IPS-20b (cell line): ENCODE measurements around the gene PARP2.
"Not testable (repeated sequence)": the region's sequence is repeated elsewhere in the genome, so short reads cannot be mapped to it uniquely, and the experiment has no call there.

Source experiments
- H3K27ac ChIP-seq: one replicate; pipeline ENCODE4 v1.5.1; 2013; ENCODE audit warnings: low read length
- H3K27me3 ChIP-seq: 2 replicates; pipeline ENCODE4 v1.6.1; 2013; ENCODE audit warnings: mild to moderate bottlenecking, low read length, inconsistent platforms; ENCODE audit not compliant: insufficient read depth
- H3K36me3 ChIP-seq: 2 replicates; pipeline ENCODE4 v1.6.1; 2013; ENCODE audit warnings: low read depth, mild to moderate bottlenecking, inconsistent platforms, low read length, moderate library complexity; ENCODE audit not compliant: insufficient read depth
- H3K4me1 ChIP-seq: 2 replicates; pipeline ENCODE4 v1.6.1; 2013; ENCODE audit warnings: mild to moderate bottlenecking, control low read depth, inconsistent platforms, low read length, moderate library complexity; ENCODE audit not compliant: insufficient read depth
- H3K4me3 ChIP-seq: 2 replicates; pipeline ENCODE4 v1.5.1; 2013; ENCODE audit warnings: mild to moderate bottlenecking, low read length, inconsistent platforms
- H3K9ac ChIP-seq: 2 replicates; pipeline ENCODE4 v1.6.1; 2013; ENCODE audit warnings: low read depth, mild to moderate bottlenecking, inconsistent platforms, low read length, moderate library complexity
- H3K9me3 ChIP-seq: 2 replicates; pipeline ENCODE4 v1.6.1; 2013; ENCODE audit warnings: mild to moderate bottlenecking, low read depth, low read length, inconsistent platforms; ENCODE audit not compliant: insufficient read depth

Gene PARP2

DNA sequence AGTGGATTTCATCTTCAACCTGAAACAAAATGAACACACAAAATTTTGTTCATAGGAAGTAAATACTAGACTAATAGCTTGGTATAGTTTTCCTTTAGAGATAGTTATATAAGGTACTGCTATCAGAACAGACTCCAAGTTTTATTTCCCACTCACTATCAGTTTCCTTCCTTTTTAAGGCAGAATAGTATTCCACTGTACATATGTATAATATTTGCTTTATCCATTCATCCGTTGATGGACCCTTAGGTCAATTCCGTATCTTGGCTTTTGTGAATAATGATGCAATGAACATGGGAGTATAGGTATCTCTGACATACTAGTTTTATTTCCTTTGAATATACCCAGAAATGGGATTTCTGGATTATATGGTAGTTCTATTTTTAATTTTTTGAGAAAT, 14.1 kb upstream of the PARP2 start:
- no peaks in the 10 kb centered on the region for H3K9me3 ChIP-seq
- peaks cover 9% of the 10 kb centered on the region; the same call in 1 of the 2 replicates for H3K4me1 ChIP-seq
- peaks cover 68% of the 10 kb centered on the region for H3K36me3 ChIP-seq
- H3K4me3 ChIP-seq: peak overlapping the region; percentile 84; the same call in 1 of the 2 replicates
- H3K27me3 ChIP-seq: no peaks in the 10 kb centered on the region
- no peak overlapping the region for H3K27ac ChIP-seq
- peak overlapping the region; percentile 76; the same call in 1 of the 2 replicates for H3K9ac ChIP-seq

DNA sequence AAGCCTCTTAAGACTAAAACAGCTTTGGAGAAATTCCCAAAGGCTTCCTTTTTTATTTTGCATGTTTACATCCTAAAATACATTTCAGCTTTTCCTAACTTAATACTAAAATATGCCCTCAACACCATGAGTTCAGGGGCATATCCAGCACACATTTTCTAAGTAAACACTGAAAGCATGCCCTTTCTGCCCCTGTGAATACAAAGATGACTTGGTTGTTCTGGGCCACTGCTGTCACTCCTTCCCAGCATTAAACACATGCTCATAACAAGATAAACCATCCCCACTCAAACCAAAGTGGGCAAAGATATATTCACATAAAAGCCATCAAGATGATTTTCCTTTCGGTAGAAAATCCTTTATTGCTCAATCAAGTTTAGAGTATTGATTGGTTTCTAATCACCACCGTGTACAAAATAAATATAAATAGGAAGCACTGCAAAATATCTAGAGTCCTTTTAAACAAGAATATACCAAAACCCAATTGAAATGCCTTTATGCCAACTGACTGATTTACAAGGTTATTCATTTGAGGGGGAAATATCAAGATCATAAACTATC, 12.3 kb upstream of the PARP2 start:
- H3K9ac ChIP-seq: peak overlapping the region; percentile 76; the same call in 1 of the 2 replicates
- H3K4me1 ChIP-seq: peaks cover 9% of the 10 kb centered on the region; the same call in 1 of the 2 replicates
- peak overlapping the region; percentile 25 for H3K27ac ChIP-seq
- H3K9me3 ChIP-seq: no peaks in the 10 kb centered on the region
- H3K27me3 ChIP-seq: no peaks in the 10 kb centered on the region
- peak overlapping the region; percentile 84 for H3K4me3 ChIP-seq
- peaks cover 51% of the 10 kb centered on the region for H3K36me3 ChIP-seq

DNA sequence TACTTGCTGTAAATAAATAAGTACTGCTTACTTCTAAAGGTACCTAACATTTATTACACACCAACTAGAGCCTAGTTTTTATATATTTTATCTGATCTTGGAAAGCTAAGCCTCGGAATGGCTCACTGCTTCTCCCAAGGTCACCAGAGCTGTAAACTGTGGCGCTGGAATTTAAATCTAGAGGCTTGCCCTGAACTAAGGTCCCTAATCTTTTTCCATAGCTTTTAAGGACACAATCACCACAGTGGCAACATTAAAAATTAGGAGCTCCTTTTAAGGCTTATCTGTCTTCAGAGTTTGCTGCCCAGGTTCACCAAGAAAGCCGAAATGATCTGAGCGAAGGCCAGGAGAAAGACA, 11.0 kb upstream of the PARP2 start:
- Histone ChIP-seq H3K4me3 (peak overlapping the region; percentile 84), H3K27ac (peak overlapping the region; percentile 69), H3K9ac (peak overlapping the region; percentile 95), H3K27me3 (no peaks in the 10 kb centered on the region), H3K9me3 (no peaks in the 10 kb centered on the region), H3K36me3 (peaks cover 38% of the 10 kb centered on the region), H3K4me1 (peaks cover 9% of the 10 kb centered on the region; the same call in 1 of the 2 replicates)

DNA sequence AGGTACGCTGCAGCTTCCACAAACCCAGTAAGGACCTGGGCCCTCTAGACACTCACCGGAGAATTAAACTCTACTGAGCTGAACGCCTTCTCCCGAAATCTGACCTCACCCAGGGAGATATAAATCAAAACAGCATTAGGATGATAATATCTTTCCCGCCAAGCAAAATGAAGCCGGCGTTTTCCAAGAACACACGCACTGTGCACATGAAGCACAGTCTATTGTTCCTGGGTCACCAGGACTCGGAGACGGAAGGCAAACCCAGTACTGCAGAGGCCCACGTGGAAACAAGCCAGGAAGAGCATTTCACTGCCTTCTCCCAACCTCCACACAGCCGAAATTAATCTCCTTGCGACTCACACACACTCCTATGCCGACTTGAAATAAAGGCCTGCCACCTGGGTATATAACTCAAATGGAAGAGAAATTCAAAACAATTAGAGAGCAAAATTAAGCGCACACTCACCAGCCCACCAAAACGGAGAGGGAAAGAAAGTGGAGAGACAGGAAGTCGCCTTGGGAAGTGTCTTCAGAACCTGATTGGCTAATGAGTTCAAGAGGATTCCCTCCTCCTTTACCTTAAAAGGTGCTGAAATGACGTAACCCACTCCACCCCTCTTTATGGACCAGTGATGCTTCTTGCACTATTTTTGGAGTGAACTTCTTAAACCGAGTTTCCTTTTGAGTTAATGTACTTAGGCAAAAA, 10.5 kb upstream of the PARP2 start, which contains the start of gene CCNB1IP1:
CCNB1IP1 (minus strand) TSS at position 492 of the 706 bp plus-strand sequence. CDS start 16,756 bp downstream, outside the sequence.
- no peaks in the 10 kb centered on the region for H3K9me3 ChIP-seq
- H3K27ac ChIP-seq: peak within 1 kb of the TSS; percentile 69
- H3K27me3 ChIP-seq: no peaks in the 10 kb centered on the region
- peak within 1 kb of the TSS; percentile 95 for H3K9ac ChIP-seq
- H3K36me3 ChIP-seq: peaks cover 33% of the 10 kb centered on the region
- peaks cover 9% of the 10 kb centered on the region; the same call in 1 of the 2 replicates for H3K4me1 ChIP-seq
- H3K4me3 ChIP-seq: peak within 1 kb of the TSS; percentile 84

- H3K9ac ChIP-seq: peak overlapping the region; percentile 95; the same call in 1 of the 2 replicates
- peak overlapping the region; percentile 84 for H3K4me3 ChIP-seq
- H3K27me3 ChIP-seq: no peaks in the 10 kb centered on the region
- H3K27ac ChIP-seq: peak overlapping the region; percentile 69
- peaks cover 9% of the 10 kb centered on the region; the same call in 1 of the 2 replicates for H3K4me1 ChIP-seq
- H3K36me3 ChIP-seq: peaks cover 27% of the 10 kb centered on the region
- no peaks in the 10 kb centered on the region for H3K9me3 ChIP-seq
Observed at GRCh38 chr14:20333494-20333841, 10.0 kb upstream of the PARP2 start.

DNA sequence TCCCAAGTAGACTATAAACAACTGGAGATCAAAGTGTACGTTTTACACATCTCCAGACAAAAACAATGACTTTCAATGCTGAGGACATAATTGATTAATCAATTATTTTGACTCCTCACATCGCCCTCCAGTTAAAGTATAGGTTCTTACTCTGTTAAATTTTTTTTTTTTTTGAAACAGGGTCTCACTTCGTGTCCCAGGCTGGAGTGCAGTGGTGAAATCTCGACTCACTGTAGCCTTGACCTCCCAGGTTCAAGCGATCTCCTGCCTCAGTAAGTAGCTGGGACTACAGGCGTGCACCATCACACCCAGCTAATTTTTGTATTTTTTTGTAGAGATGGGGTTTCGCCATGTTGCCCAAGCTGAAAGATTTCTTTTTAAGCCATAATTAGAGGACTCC, 9.4 kb upstream of the PARP2 start:
- Histone ChIP-seq H3K27ac (no peak overlapping the region), H3K9ac (no peak overlapping the region; the same call in 1 of the 2 replicates), H3K4me1 (peaks cover 9% of the 10 kb centered on the region; the same call in 1 of the 2 replicates), H3K27me3 (no peaks in the 10 kb centered on the region), H3K9me3 (no peaks in the 10 kb centered on the region), H3K36me3 (peaks cover 22% of the 10 kb centered on the region), H3K4me3 (no peak overlapping the region)

DNA sequence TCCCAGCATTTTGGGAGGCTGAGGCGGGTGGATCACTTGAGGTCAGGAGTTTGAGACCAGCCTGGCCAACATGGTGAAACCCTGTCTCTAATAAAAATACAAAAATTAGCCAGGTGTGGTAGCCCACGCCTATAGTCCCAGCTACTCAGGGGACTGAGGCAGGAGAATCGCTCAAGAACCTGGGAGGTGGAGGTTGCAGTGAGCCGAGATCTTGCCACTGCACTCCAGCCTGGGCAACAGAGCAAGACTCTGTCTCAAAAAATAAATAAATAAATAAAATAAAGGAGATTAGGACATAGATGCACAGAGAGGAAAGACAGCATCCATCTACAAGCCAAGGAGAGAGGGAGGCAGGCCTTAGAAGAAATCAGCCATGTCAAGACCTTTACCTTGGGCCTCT, 2.4 kb upstream of the PARP2 start:
- H3K4me3 ChIP-seq, H3K9ac ChIP-seq, H3K9me3 ChIP-seq, H3K27me3 ChIP-seq, H3K4me1 ChIP-seq, H3K27ac ChIP-seq: not testable (repeated sequence)
- peaks cover 13% of the 10 kb centered on the region for H3K36me3 ChIP-seq

DNA sequence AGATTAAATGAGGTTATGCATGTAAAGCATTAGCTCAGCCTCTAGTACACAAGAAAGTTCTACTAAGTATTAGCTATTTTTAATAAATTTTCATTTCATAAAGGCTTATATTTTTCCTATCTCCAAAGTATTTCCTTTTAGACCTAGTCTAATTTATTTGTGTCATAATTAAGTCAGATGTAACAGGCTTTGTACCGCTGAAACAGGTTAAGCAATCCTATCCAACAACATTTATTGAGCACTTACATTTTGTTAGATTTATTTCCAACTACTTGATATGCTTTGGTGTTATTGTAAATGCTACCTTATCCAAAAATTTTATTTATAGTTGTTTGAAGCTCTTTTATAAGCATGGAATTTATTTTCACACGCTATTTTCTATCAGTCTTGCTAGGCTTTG, 1.8 kb upstream of the PARP2 start:
- peak overlapping the region; percentile 79 for H3K4me3 ChIP-seq
- peaks cover 19% of the 10 kb centered on the region for H3K36me3 ChIP-seq
- H3K27me3 ChIP-seq: no peaks in the 10 kb centered on the region
- peaks cover 4% of the 10 kb centered on the region; the same call in 1 of the 2 replicates for H3K4me1 ChIP-seq
- peak overlapping the region; percentile 85 for H3K9ac ChIP-seq
- H3K27ac ChIP-seq: peak overlapping the region; percentile 64
- H3K9me3 ChIP-seq: no peaks in the 10 kb centered on the region

DNA sequence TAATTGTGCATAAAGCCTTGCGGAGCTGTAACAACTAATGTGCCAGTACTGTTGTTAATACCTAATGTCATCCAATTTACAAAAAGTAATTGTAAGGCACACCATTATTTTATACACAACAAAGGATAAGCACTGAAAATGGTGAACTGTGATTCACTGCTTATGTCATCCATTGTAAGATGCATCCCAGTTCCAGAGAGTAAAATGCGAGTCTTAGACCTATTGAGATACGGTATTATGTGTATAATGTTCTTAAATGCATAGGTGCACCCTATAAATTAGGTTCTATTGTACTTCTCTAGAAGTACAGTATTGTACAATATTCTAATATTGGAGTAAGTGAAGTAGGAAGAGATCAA, 406 bp downstream of the PARP2 start:
- Histone ChIP-seq H3K27ac (peak overlapping the region; percentile 74), H3K9me3 (no peaks in the 10 kb centered on the region), H3K9ac (peak overlapping the region; percentile 98), H3K36me3 (peaks cover 39% of the 10 kb centered on the region), H3K4me3 (peak overlapping the region; percentile 96), H3K27me3 (no peaks in the 10 kb centered on the region), H3K4me1 (peaks cover 4% of the 10 kb centered on the region; the same call in 1 of the 2 replicates)

DNA sequence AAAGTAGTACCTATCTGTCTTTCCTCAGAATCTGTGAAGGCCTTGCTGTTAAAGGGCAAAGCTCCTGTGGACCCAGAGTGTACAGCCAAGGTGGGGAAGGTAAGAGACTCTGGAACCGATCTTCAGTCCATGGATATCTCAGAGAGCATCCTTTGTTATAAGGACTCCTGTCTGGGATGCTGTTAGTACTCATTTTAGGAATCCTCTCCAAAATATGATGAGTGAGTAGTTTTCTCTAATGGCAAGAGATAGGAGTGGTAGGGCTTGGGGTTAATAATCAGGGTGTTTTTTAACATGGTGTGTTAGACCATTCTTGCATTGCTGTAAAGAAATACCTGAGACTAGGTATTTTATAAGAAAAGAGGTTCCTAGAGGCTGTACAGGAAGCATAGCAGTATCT, 1.9 kb downstream of the PARP2 start:
- H3K9ac ChIP-seq: no peak overlapping the region
- no peak overlapping the region for H3K4me3 ChIP-seq
- H3K36me3 ChIP-seq: peaks cover 54% of the 10 kb centered on the region
- H3K9me3 ChIP-seq: no peaks in the 10 kb centered on the region
- H3K27me3 ChIP-seq: no peaks in the 10 kb centered on the region
- peaks cover 4% of the 10 kb centered on the region for H3K4me1 ChIP-seq
- no peak overlapping the region for H3K27ac ChIP-seq

DNA sequence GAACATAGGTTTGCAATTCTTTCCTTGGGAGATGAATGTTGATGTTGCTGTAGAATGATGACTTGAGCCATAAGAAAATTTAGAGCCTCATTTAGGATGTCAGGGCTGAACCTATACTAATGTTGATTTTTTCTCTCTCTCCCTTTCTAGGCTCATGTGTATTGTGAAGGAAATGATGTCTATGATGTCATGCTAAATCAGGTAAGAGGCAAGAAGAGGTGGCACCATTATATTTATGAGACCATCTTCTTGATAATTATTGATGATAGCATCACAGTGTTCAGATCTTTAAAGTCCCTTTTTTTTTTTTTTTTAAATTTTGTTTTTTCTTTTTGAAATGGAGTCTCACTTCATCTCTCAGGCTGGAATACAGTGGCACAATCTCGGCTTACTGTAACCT, 3.3 kb downstream of the PARP2 start:
- H3K9me3 ChIP-seq: no peaks in the 10 kb centered on the region
- H3K9ac ChIP-seq: no peak overlapping the region
- H3K36me3 ChIP-seq: peaks cover 66% of the 10 kb centered on the region
- H3K27ac ChIP-seq: no peak overlapping the region
- no peaks in the 10 kb centered on the region for H3K27me3 ChIP-seq
- H3K4me3 ChIP-seq: no peak overlapping the region
- peaks cover 1% of the 10 kb centered on the region for H3K4me1 ChIP-seq

DNA sequence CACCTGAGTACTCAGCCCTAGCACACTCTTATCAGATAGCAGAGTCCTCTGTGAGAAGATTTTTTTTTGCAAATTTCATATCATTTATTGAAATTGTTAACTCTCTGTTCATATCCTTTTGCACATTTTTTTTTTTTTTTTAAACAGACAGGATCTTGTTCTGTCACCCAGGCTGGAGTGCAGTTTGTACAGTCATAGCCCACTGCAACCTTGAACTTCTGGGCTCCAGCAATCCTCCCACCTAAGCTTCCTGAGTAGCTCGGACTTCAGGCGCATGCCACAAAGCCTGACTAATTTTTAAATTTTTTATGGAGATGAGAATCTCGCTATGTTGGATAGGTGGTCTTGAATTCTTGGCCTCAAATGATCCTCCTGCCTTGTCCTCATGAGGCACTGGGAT, 4.3 kb downstream of the PARP2 start:
- H3K36me3 ChIP-seq: peaks cover 76% of the 10 kb centered on the region

More for the DNA sequence above, 4.3 kb downstream of the PARP2 start:
- no peaks in the 10 kb centered on the region; the same call in 1 of the 2 replicates for H3K4me1 ChIP-seq
- no peak overlapping the region for H3K9ac ChIP-seq
- H3K27me3 ChIP-seq: no peaks in the 10 kb centered on the region
- H3K27ac ChIP-seq: no peak overlapping the region
- no peak overlapping the region for H3K4me3 ChIP-seq
- no peaks in the 10 kb centered on the region for H3K9me3 ChIP-seq
